Panc1 (cell line): ENCODE measurements around the gene ADIPOR1. TPM values are rescaled to one million over a fixed set of nuclear protein-coding genes. Genes with fewer than 3 reads are reported as not detected.
A peak's percentile ranks its signal among the peaks of the same experiment; 100 is the strongest.

Experiments used
- ATAC-seq: fragments of 200-7000 bp; cut with Tn5 transposase; 2 replicates; pipeline ENCODE4 v1.9.1; 2020; ENCODE audit warnings: mild to moderate bottlenecking, moderate library complexity
- BruUV-seq: library from RNA; stranded (reverse); fragments of 400-500 nt; replicated peaks from 2 replicates; lab custom pipeline; 2021; lab: Mats Ljungman, UMichigan
- CTCF ChIA-PET: fragments of 300-600 bp; sonication (Branson Sonifier 250); formaldehyde crosslinking; loops from one replicate; lab custom pipeline; 2022; ENCODE audit warnings: antibody characterized with exemption; lab: Charles Lee
- POLR2A ChIA-PET: fragments of 300-600 bp; sonication (Branson Sonifier 250); formaldehyde crosslinking; loops from one replicate; lab custom pipeline; 2022; ENCODE audit warnings: antibody characterized with exemption; lab: Charles Lee
- DNase-seq: peaks from one replicate; pipeline ENCODE4 v3.0.0-alpha.2; 2010; ENCODE audit warnings: low read depth, low spot score
- H3K27ac ChIP-seq: 2 replicates; pipeline ENCODE4 v1.5.1; 2011; ENCODE audit warnings: mild to moderate bottlenecking, low read length, inconsistent platforms
- H3K27me3 ChIP-seq: fragments of 200-500 bp; sonication (Bioruptor generic); 2 replicates; pipeline ENCODE4 v1.6.0; 2014; ENCODE audit warnings: low read length, inconsistent platforms; ENCODE audit not compliant: control insufficient read depth, insufficient read depth
- H3K36me3 ChIP-seq: fragments of 200-500 bp; sonication (Bioruptor generic); 2 replicates; pipeline ENCODE4 v1.5.1; 2014; ENCODE audit warnings: inconsistent platforms, mild to moderate bottlenecking, low read length, moderate library complexity; ENCODE audit not compliant: control insufficient read depth, insufficient read depth
- H3K4me1 ChIP-seq: 2 replicates; pipeline ENCODE4 v1.5.1; 2011; ENCODE audit warnings: inconsistent platforms, mild to moderate bottlenecking, low read length, moderate library complexity; ENCODE audit not compliant: control insufficient read depth, insufficient read depth
- H3K4me3 ChIP-seq, 2 experiments: 2 replicates each; pipeline ENCODE4 v1.5.1; 2011 to 2012; ENCODE audit warnings: low read depth in 2 of 2, low read length in 2 of 2, mild to moderate bottlenecking in 2 of 2, inconsistent platforms in 1 of 2, moderate library complexity in 1 of 2
- H3K9me3 ChIP-seq: fragments of 200-500 bp; sonication (Bioruptor generic); 2 replicates; pipeline ENCODE4 v1.5.1; 2014; ENCODE audit warnings: low read depth, mild to moderate bottlenecking, inconsistent platforms, low read length, moderate library complexity; ENCODE audit not compliant: control insufficient read depth, insufficient read depth
- POLR2AphosphoS5 ChIP-seq: IDR thresholded peaks from 2 replicates; pipeline ENCODE4 v1.6.1; 2012; ENCODE audit warnings: mild to moderate bottlenecking, low read depth, low read length, moderate library complexity
- SIN3A ChIP-seq: IDR thresholded peaks from 2 replicates; pipeline ENCODE4 v1.6.1; 2012; ENCODE audit warnings: low read depth, mild to moderate bottlenecking, low read length, moderate library complexity, borderline replicate concordance; ENCODE audit not compliant: insufficient read depth
- TCF7L2 ChIP-seq: IDR thresholded peaks from 2 replicates; pipeline ENCODE4 v1.6.1; 2011; ENCODE audit warnings: mild to moderate bottlenecking, low read depth, low read length, inconsistent platforms
- in situ Hi-C: cut with HindIII; loops from 2 replicates; pipeline ENCODE4 v1.10.0; 2016; ENCODE audit warnings: low sequenced_read_pairs, low pct_unique_long_range_greater_than_20kb
- intact Hi-C: fragments of 100-400 bp; cut with micrococcal nuclease; formaldehyde crosslinking; loops from one replicate; pipeline ENCODE4 v1.10.0; 2022; ENCODE audit not compliant: unreplicated experiment
- total RNA-seq: library from RNA; stranded (reverse); gene quantifications from one replicate; pipeline ENCODE4 v1.2.1, GENCODE V29; 2021; ENCODE audit not compliant: unreplicated experiment
- TF ChIP-seq, protein P1 (sequence below): fragments of 450-650 bp; IDR thresholded peaks from 2 replicates; pipeline ENCODE4 v1.5.1; 2017; ENCODE audit warnings: mild to moderate bottlenecking
- TF ChIP-seq, protein P2 (sequence below), 2 experiments: IDR thresholded peaks; 2 replicates each; pipeline ENCODE4 v1.6.1; 2011 to 2012; ENCODE audit warnings: low read depth in 2 of 2, control low read depth in 1 of 2, low read length in 1 of 2, mild to moderate bottlenecking in 1 of 2, moderate library complexity in 1 of 2; ENCODE audit not compliant: insufficient read depth in 1 of 2

Gene ADIPOR1
- total RNA-seq, 1 experiment from 2014 or later = 78.2 TPM

DNA sequence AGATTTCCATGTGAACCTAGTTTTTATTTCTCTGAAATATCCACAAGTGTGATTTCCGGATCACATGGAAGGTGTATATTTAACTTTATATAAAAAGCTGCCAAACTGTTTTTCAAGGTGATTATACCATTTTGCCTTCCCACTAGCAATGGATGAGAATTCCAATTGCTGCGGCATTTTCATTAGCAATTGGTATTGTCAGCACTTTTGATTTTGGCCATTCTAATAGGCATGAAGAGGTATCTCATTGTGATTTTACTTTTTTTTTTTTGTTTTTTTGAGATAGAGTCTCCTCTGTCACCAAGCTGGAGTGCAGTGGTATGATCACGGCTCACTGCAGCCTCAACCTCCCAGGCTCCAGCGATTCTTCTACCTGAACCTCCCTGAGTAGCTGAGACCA is 13.9 kb upstream of the ADIPOR1 start:
- no peak for DNase-seq
- Histone ChIP-seq H3K4me3 (no peak overlapping the region), H3K9me3 (no peaks in the 10 kb centered on the region), H3K36me3 (no peaks in the 10 kb centered on the region), H3K4me1 (0 out of 2 replicates have a peak, but pooled peaks cover 3% of the 10 kb centered on the region), H3K27ac (no peak overlapping the region), H3K27me3 (peaks cover 25% of the 10 kb centered on the region)
- ATAC-seq = no peak
- no peak for TF ChIP-seq TCF7L2
- TF ChIP-seq, protein P1, sequence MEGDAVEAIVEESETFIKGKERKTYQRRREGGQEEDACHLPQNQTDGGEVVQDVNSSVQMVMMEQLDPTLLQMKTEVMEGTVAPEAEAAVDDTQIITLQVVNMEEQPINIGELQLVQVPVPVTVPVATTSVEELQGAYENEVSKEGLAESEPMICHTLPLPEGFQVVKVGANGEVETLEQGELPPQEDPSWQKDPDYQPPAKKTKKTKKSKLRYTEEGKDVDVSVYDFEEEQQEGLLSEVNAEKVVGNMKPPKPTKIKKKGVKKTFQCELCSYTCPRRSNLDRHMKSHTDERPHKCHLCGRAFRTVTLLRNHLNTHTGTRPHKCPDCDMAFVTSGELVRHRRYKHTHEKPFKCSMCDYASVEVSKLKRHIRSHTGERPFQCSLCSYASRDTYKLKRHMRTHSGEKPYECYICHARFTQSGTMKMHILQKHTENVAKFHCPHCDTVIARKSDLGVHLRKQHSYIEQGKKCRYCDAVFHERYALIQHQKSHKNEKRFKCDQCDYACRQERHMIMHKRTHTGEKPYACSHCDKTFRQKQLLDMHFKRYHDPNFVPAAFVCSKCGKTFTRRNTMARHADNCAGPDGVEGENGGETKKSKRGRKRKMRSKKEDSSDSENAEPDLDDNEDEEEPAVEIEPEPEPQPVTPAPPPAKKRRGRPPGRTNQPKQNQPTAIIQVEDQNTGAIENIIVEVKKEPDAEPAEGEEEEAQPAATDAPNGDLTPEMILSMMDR = no peak
- TF ChIP-seq SIN3A = no peak
- TF ChIP-seq POLR2AphosphoS5 = no peak
- TF ChIP-seq, protein P2, sequence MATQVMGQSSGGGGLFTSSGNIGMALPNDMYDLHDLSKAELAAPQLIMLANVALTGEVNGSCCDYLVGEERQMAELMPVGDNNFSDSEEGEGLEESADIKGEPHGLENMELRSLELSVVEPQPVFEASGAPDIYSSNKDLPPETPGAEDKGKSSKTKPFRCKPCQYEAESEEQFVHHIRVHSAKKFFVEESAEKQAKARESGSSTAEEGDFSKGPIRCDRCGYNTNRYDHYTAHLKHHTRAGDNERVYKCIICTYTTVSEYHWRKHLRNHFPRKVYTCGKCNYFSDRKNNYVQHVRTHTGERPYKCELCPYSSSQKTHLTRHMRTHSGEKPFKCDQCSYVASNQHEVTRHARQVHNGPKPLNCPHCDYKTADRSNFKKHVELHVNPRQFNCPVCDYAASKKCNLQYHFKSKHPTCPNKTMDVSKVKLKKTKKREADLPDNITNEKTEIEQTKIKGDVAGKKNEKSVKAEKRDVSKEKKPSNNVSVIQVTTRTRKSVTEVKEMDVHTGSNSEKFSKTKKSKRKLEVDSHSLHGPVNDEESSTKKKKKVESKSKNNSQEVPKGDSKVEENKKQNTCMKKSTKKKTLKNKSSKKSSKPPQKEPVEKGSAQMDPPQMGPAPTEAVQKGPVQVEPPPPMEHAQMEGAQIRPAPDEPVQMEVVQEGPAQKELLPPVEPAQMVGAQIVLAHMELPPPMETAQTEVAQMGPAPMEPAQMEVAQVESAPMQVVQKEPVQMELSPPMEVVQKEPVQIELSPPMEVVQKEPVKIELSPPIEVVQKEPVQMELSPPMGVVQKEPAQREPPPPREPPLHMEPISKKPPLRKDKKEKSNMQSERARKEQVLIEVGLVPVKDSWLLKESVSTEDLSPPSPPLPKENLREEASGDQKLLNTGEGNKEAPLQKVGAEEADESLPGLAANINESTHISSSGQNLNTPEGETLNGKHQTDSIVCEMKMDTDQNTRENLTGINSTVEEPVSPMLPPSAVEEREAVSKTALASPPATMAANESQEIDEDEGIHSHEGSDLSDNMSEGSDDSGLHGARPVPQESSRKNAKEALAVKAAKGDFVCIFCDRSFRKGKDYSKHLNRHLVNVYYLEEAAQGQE (IDR thresholded peaks at IDR 0.05; ENCODE audit: insufficient read depth in 1 of 2, low read depth in 2 of 2, low read length in 1 of 2) = no peak
- intact Hi-C loops = no loop called here
- POLR2A ChIA-PET = no interaction called here
- CTCF ChIA-PET = no interaction called here
- BruUV-seq = no TSS peak
- in situ Hi-C loops = no loop called here

DNA sequence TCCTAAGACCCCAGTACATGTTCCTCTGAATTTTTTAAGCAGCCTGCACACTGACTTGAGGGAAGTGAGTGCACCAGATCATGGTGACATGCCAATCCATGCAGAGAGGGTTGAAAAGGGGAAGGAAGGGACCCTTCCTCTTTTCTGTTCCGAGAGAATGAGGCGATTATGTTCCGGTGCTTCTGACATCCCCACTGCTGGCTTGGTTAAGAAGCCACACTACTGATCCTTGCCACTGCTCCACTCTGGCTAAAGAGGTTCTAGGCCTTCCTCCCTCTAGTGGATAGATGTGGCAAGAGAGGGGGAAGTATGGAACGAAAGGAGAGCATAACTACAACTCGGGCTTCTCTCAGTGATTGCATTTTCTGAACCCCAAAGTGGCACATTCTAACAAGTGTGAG is 10.8 kb upstream of the ADIPOR1 start:
- DNase-seq (peak; percentile 51), ATAC-seq (peak; percentile 84)
- no peak for TF ChIP-seq TCF7L2
- TF ChIP-seq, protein P1 = peak; percentile 87
- Histone ChIP-seq H3K4me1 (0 out of 2 replicates have a peak, but pooled peaks cover 9% of the 10 kb centered on the region), H3K27ac (no peak overlapping the region), H3K9me3 (no peaks in the 10 kb centered on the region), H3K4me3 (no peak overlapping the region), H3K27me3 (peaks cover 7% of the 10 kb centered on the region), H3K36me3 (no peaks in the 10 kb centered on the region)
- intact Hi-C loops (no loop called here), in situ Hi-C loops (no loop called here)
- CTCF ChIA-PET = no interaction called here
- BruUV-seq = no TSS peak
- POLR2A ChIA-PET = no interaction called here
